GM11168 (cell line): ENCODE results near the gene FAM163B.

Experiments used
- in situ Hi-C: fragments of 300-500 bp; cut with MboI; formaldehyde crosslinking; loops from one replicate; pipeline ENCODE4 v1.12.0; 2022; ENCODE audit warnings: low sequenced_read_pairs; ENCODE audit not compliant: unreplicated experiment

Gene FAM163B

GRCh38 chr9:133621725-133622267 lies 12.6 kb upstream of the FAM163B start:
- in situ Hi-C loops, result no loop called here

- in situ Hi-C loops, result no loop called here
These were observed 10.6 kb upstream of the FAM163B start for GRCh38 chr9:133619791-133620190.

GRCh38 chr9:133618726-133619125 lies 9.5 kb upstream of the FAM163B start:
- in situ Hi-C loops, result no loop called here

- in situ Hi-C loops, result no loop called here
These were observed 7.6 kb upstream of the FAM163B start for GRCh38 chr9:133616643-133617405.

- in situ Hi-C loops, result no loop called here
These were observed 6.5 kb upstream of the FAM163B start for GRCh38 chr9:133615606-133616188.

- in situ Hi-C loops, result no loop called here
These were observed 6.0 kb upstream of the FAM163B start for GRCh38 chr9:133615186-133615585.

- in situ Hi-C loops, result no loop called here
These were observed 5.5 kb upstream of the FAM163B start for GRCh38 chr9:133614678-133615077.

- in situ Hi-C loops, result no loop called here
These were observed 4.9 kb upstream of the FAM163B start for GRCh38 chr9:133614056-133614455.

- in situ Hi-C loops, result no loop called here
These were observed 4.2 kb upstream of the FAM163B start for GRCh38 chr9:133613432-133613831.

GRCh38 chr9:133612816-133613215 lies 3.6 kb upstream of the FAM163B start:
- in situ Hi-C loops, result no loop called here

GRCh38 chr9:133612051-133612450 lies 2.9 kb upstream of the FAM163B start:
- in situ Hi-C loops, result no loop called here

- in situ Hi-C loops, result no loop called here
These were observed 1.7 kb upstream of the FAM163B start for GRCh38 chr9:133610845-133611244.

GRCh38 chr9:133608889-133609288 lies 300 bp downstream of the FAM163B start:
- in situ Hi-C loops, result no loop called here

- in situ Hi-C loops, result no loop called here
These were observed 807 bp downstream of the FAM163B start for GRCh38 chr9:133608382-133608781.

- in situ Hi-C loops, result no loop called here
These were observed 1.2 kb downstream of the FAM163B start for GRCh38 chr9:133607976-133608375.

- in situ Hi-C loops, result no loop called here
These were observed 1.8 kb downstream of the FAM163B start for GRCh38 chr9:133607381-133607780.

- in situ Hi-C loops, result no loop called here
These were observed 2.5 kb downstream of the FAM163B start for GRCh38 chr9:133606708-133607025.

- in situ Hi-C loops, result no loop called here
These were observed 3.1 kb downstream of the FAM163B start for GRCh38 chr9:133605856-133606707.

GRCh38 chr9:133605446-133605845 lies 3.7 kb downstream of the FAM163B start:
- in situ Hi-C loops, result no loop called here

GRCh38 chr9:133604856-133605255 lies 4.3 kb downstream of the FAM163B start:
- in situ Hi-C loops, result no loop called here

GRCh38 chr9:133604214-133604613 lies 5.0 kb downstream of the FAM163B start:
- in situ Hi-C loops, result no loop called here
